ENCODE data around the gene NUDT5. TPM values are rescaled to one million over a fixed set of nuclear protein-coding genes. Genes with fewer than 3 reads are reported as not detected.

NUDT5 gene
- total RNA-seq, 6 experiments from 2014 or later, result 49.4 to 59.7 (median 51.1) TPM

DNA sequence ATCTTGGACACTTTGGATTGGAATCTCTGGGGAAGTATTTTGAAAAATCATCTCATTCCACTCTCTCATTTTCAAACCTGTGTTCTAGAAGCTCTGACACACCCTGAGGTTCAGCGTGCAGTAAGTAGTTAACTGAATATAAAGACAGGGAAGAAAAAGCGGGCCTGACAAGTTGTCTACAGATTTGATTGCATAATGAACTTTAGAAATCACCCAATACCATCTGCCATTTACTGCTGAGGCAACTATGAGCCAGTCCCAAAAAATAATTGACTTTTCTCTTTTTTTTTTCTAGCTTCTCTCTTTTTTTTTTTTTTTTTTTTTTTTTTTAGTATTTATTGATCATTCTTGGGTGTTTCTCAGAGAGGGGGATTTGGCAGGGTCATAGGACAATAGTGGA lies 29.8 kb upstream of the NUDT5 start:
- H3K27me3 Mint-ChIP-seq (ENCODE audit: insufficient read depth), result peaks cover 3% of the 10 kb centered on the region; the same call in 1 of the 2 replicates
- TF ChIP-seq, protein P1, sequence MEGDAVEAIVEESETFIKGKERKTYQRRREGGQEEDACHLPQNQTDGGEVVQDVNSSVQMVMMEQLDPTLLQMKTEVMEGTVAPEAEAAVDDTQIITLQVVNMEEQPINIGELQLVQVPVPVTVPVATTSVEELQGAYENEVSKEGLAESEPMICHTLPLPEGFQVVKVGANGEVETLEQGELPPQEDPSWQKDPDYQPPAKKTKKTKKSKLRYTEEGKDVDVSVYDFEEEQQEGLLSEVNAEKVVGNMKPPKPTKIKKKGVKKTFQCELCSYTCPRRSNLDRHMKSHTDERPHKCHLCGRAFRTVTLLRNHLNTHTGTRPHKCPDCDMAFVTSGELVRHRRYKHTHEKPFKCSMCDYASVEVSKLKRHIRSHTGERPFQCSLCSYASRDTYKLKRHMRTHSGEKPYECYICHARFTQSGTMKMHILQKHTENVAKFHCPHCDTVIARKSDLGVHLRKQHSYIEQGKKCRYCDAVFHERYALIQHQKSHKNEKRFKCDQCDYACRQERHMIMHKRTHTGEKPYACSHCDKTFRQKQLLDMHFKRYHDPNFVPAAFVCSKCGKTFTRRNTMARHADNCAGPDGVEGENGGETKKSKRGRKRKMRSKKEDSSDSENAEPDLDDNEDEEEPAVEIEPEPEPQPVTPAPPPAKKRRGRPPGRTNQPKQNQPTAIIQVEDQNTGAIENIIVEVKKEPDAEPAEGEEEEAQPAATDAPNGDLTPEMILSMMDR (IDR thresholded peaks at IDR 0.05), result no peak
- no peak overlapping the region for H3K4me3 Mint-ChIP-seq
- H3K4me1 Mint-ChIP-seq (ENCODE audit: low read depth), result peaks cover 21% of the 10 kb centered on the region
- H3K36me3 Mint-ChIP-seq (ENCODE audit: low read depth), result peaks cover 37% of the 10 kb centered on the region
- no peak for DNase-seq
- no peaks in the 10 kb centered on the region; the same call in 1 of the 2 replicates for H3K9me3 Mint-ChIP-seq
- no peak overlapping the region for H3K27ac Mint-ChIP-seq

DNA sequence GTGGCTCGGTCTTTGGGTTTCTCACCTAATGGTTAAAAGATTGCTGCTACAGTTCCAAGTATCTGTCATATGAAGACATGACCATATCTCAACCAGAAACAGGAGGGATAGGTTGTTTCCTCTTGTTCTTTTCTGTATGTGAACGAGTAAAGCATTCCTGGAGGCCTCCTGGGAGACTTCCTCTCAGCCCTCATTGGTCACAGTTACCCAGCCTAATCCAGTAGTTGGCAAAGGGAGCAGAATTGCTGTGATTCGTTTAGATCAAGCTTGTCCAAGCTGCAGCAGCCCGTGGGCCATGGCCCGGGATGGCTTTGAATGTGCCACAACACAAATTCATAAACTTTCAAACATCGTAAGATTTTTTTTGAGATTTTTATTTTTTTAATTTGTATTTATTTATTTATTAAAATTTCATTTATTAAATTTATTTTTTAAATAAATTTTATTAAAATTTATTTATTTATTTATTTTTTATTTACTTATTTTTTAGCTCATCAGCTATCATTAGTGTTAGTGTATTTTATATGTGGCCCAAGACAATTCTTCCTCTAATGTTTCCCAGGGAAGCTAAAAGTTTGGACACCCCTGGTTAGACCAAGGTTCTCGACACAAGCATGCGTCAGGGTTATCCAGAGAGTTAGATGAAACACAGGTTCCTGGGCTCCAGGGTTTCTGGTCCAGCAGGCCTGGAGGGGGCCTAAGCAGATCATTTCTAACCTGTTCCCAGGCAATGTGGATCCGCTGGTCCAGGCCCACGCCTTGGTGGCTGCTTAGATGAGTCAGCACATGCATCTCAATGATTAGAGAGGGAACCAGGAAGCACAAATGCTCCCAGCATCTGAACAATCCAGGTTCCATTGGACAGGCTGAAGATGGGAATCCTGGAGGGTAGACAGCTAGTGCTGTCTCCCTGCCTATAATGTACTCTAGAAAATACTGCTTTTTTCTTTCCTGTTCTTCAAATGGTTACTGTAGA lies 25.9 kb upstream of the NUDT5 start:
- Mint-ChIP-seq H3K9me3 (no peaks in the 10 kb centered on the region; the same call in 1 of the 2 replicates), H3K4me1 (ENCODE audit: low read depth) (peaks cover 27% of the 10 kb centered on the region), H3K27ac (peak overlapping the region; percentile 86), H3K36me3 (ENCODE audit: low read depth) (peaks cover 47% of the 10 kb centered on the region), H3K27me3 (ENCODE audit: insufficient read depth) (peaks cover 4% of the 10 kb centered on the region; the same call in 1 of the 2 replicates), H3K4me3 (no peak overlapping the region)
- DNase-seq, result no peak
- TF ChIP-seq, protein P1 (IDR thresholded peaks at IDR 0.05), result no peak

DNA sequence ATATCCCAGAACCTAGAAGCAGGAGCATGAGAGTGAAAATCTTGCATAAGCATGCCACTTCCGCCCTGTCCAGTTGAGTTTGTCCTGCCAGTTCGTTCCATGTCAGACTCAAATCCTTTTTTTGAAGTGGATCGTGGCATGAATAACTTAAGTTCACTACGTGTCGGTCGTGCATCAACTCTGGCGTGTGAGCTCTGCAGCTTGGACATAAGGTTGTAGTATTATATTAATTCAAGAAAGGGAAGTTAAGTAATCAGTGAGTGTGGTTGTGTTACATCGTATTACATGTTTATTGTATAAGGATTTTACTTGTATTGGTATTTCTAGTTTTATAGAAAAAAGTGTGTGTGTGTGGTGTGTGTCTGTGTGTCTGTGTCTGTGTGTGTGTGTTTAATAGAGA lies 23.3 kb upstream of the NUDT5 start:
- H3K36me3 Mint-ChIP-seq (ENCODE audit: low read depth), result peaks cover 39% of the 10 kb centered on the region
- TF ChIP-seq, protein P1 (IDR thresholded peaks at IDR 0.05), result no peak
- H3K27ac Mint-ChIP-seq, result peak overlapping the region; percentile 21; the same call in 1 of the 2 replicates
- DNase-seq, result no peak
- H3K27me3 Mint-ChIP-seq (ENCODE audit: insufficient read depth), result peaks cover 4% of the 10 kb centered on the region; the same call in 1 of the 2 replicates
- no peak overlapping the region for H3K4me3 Mint-ChIP-seq
- no peaks in the 10 kb centered on the region; the same call in 1 of the 2 replicates for H3K9me3 Mint-ChIP-seq
- peaks cover 36% of the 10 kb centered on the region for H3K4me1 Mint-ChIP-seq (ENCODE audit: low read depth)

DNA sequence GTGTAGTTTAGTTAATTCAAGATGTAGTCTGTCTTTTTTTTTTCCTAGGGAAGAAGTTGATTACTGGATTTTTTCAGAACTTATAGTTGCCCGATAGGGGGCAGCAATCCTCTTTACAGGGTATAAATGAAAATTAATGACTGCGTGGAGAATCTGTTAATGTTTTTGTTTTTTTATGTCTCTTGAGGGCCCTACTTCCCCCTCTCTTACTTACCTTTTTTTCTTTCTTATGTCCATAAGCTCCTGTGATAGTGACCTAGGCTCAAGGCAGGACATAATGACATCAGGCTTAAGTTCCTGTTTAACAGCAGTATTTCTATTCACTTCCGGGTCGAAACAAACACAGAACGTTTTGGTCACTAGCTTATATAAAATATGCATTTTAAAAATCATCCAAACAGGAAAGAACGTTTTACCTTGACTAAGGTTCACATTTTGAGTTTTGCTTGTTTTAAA lies 19.1 kb upstream of the NUDT5 start:
- Mint-ChIP-seq H3K36me3 (ENCODE audit: low read depth) (peaks cover 34% of the 10 kb centered on the region), H3K27ac (peak overlapping the region; percentile 36), H3K4me3 (no peak overlapping the region), H3K27me3 (ENCODE audit: insufficient read depth) (no peaks in the 10 kb centered on the region), H3K4me1 (ENCODE audit: low read depth) (peaks cover 13% of the 10 kb centered on the region), H3K9me3 (no peaks in the 10 kb centered on the region)
- peak; percentile 37 for DNase-seq
- TF ChIP-seq, protein P1 (IDR thresholded peaks at IDR 0.05), result peak; percentile 90

DNA sequence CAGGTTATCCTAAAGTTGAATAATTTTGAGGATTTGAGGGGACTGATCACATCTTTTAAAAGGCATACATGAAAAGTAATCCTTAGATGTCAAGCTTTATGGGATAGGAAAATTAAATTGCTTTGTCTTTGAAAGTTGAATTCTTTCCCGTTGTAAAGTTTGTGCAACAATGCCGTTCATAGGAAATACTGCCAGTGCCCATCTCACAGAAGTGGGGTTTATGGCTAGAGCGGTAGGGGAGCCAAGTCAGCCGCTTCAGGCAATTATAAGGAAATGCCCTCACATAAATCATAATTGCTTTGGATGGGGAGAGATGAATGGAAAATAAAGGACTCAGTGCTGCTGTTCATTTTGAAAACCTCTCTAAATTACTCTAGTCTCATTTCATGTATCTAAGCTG lies 18.4 kb upstream of the NUDT5 start:
- peak overlapping the region; percentile 36 for H3K27ac Mint-ChIP-seq
- no peak overlapping the region for H3K4me3 Mint-ChIP-seq
- no peak for DNase-seq
- no peaks in the 10 kb centered on the region for H3K9me3 Mint-ChIP-seq
- H3K36me3 Mint-ChIP-seq (ENCODE audit: low read depth), result peaks cover 34% of the 10 kb centered on the region
- TF ChIP-seq, protein P1 (IDR thresholded peaks at IDR 0.05), result no peak
- peaks cover 13% of the 10 kb centered on the region for H3K4me1 Mint-ChIP-seq (ENCODE audit: low read depth)
- H3K27me3 Mint-ChIP-seq (ENCODE audit: insufficient read depth), result no peaks in the 10 kb centered on the region

Data from HFFc6 (cell line).